Lung microvascular endothelial cell (primary cell): Measurements from ENCODE around the gene C5orf15. TPM values are rescaled to one million over a fixed set of nuclear protein-coding genes. Genes with fewer than 3 reads are reported as not detected.
A peak's percentile ranks its signal among the peaks of the same experiment; 100 is the strongest.
"Not testable (repeated sequence)": the region's sequence is repeated elsewhere in the genome, so short reads cannot be mapped to it uniquely, and the experiment has no call there.

Experiments used
- DNase-seq, 2 donors: peaks; one replicate each; pipeline versions ENCODE4 v3.0.0 to v3.0.0-alpha.2; 2010; ENCODE audit warnings: low read depth in 2 of 2
- total RNA-seq: library from RNA; depleted of rRNA; stranded (reverse); fragments of >200 nt; gene quantifications from 2 replicates; pipeline ENCODE4 v1.2.1, GENCODE V29; 2014

Gene C5orf15
- total RNA-seq, 1 donor from 2014 or later, result 17.1 TPM

GRCh38 chr5:133963493-133964128 is 4.8 kb downstream of the C5orf15 start:
- no peak for DNase-seq

- peak in 1 of 2 donors; percentile 73 for DNase-seq
Measured at GRCh38 chr5:133962801-133963476, 5.5 kb downstream of the C5orf15 start.

GRCh38 chr5:133962131-133962530 is 6.3 kb downstream of the C5orf15 start:
- no peak for DNase-seq

GRCh38 chr5:133959643-133960042 is 8.8 kb downstream of the C5orf15 start:
- DNase-seq, result no peak

- no peak for DNase-seq
Measured at GRCh38 chr5:133957591-133957990, 10.8 kb downstream of the C5orf15 start.

DNA sequence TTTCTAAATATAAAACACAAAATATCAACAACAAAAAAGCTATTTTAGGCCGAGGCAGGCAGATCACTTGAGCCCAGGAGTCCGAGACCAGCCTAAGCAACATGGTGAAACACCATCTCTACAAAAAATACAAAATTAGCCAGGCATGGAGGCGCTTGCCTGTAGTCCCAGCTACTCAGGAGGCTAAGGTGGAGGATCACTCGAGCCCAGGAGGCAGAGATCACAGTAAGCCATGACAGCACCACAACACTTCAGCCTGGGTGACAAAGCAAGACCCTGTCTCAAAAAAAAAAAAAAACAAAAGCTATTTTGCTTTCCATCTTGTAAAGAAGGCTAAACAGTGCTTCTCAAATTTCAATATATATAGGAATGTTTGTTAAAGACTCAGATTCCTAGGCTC is 11.3 kb downstream of the C5orf15 start:
- no peak for DNase-seq

- not testable (repeated sequence) for DNase-seq
Measured at GRCh38 chr5:133956196-133956595, 12.2 kb downstream of the C5orf15 start.

GRCh38 chr5:133953568-133954145 is 14.8 kb downstream of the C5orf15 start:
- no peak for DNase-seq

DNA sequence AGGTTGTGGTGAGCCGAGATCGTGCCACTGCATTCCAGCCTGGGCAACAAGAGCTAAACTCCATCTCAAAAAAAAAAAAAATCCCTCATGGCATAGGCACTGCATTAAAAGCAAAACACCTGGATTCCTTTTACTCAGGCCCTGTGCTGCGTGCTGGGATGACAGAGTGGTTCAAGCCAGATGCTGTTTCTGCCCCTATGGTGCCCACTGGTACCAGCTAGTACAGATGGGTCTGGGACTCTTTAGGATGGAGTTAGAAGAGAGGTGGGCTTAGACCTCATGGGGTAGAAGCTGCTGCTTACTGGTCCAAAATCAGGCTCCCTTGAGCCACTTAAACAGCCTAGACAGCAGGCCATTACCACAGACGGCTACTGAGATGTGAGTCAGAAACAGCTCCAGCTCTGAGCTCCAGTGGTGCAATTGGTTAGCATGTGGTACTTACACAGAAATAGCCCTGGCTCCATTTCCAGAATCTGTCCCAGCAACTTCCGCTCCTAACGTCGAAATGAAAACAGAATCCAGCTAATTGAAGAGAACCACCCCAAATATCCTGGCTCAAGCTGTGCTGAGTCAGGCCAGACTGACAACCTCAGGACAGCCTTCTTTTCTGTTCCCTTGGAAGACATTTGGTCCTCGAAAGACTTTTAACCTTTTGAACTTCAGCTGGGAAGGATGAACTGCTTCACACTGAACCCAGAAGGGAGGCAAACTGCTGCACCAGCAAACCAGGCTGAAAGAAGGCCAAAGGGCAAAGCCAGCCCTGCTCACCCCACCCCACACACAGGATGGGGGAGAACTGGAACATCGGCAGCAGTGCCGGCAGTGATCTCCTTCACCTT is 15.5 kb downstream of the C5orf15 start:
- DNase-seq, result peak; percentile 87 to 96

DNA sequence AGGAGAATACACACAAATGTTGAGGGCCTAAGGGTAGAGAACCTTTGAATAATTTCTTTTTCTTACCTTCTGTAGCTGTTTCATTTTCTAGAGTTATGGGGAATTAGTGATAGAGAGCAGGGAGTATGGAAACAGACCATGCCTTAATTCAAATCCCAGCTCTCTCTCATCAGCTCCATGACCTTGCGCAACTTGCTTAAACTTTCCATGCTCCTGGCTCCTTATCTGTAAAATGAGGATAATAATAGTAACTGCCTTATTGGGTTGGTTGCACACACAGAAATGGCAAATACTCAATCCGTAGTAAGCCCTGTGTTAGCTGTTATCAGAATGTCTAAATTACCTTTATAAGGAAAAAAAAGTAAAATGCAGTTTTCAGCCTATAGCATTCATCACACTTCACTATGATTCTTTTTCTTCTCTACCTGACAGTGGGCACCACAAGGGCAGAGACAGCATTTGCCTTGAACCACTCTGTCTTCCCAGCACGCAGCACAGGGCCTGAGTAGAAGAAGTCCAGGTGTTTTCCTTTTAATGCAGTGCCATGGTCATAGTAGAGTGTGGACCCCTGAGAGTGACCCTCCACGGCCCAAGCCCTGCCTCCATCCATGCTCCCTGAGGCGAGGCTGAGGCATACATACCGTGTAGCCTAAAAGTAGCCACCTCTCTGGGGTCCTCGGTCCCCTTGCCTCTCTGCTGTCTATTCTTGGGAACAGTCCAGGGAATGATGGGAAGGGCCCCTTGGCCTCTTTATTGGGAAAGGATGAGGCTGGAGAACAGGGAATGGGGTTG is 17.4 kb downstream of the C5orf15 start:
- no peak for DNase-seq

DNA sequence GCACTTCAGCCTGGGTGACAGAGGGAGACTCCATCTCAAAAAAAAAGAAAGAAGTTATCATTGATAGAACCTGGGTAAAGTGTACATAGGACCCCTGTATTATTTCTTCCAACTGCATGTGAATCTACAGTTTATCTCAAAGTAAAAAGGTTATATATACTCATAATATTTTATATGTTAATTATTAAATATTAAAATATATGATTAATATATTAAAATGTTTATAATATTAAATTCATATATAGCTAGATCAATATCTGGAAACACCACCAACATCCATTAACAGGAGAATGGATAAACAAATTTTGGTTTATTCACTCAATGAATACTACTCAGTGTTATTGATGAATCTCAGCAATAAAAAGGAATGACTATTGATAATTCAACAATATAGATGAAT is 19.7 kb downstream of the C5orf15 start:
- DNase-seq, result no peak

DNA sequence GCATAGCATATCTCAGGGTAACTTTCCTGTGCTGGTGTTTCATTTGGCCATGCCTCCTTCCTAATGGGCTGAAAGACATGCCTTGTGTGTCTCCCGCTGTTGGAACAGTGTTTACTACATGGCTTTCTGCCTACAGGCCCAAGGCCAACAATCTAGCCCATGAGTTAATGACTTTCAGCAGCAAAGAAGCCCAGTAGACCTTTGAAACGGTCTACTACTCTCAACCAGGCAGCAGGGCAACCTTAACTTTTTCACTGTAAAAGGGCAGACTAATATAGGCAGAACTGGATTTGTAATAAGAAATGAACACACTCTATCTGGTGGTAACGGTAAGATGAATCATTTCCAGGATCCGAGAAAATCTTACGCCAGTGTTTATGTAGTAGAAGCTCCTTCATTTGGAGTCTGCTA is 21.0 kb downstream of the C5orf15 start:
- peak; percentile 60 to 63 for DNase-seq

DNA sequence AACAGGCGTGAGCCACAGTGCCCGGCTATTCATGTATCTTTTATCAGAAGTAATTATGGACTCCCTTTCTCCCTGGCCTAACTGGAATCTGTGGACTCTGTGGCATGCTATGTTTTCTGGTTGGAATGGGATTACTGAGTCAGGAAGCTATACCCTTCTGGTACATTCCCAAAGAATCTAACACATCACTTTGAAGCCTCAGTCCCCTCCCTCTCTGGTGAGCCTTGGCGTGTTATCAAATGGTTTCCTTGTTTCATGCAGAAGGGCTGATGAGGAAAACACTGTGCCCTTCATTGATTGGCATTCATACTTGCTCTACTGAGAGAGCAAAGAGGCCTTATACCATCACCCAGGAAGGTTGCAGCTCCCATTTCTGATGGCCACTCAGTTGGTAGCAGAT is 22.9 kb downstream of the C5orf15 start:
- no peak for DNase-seq

DNA sequence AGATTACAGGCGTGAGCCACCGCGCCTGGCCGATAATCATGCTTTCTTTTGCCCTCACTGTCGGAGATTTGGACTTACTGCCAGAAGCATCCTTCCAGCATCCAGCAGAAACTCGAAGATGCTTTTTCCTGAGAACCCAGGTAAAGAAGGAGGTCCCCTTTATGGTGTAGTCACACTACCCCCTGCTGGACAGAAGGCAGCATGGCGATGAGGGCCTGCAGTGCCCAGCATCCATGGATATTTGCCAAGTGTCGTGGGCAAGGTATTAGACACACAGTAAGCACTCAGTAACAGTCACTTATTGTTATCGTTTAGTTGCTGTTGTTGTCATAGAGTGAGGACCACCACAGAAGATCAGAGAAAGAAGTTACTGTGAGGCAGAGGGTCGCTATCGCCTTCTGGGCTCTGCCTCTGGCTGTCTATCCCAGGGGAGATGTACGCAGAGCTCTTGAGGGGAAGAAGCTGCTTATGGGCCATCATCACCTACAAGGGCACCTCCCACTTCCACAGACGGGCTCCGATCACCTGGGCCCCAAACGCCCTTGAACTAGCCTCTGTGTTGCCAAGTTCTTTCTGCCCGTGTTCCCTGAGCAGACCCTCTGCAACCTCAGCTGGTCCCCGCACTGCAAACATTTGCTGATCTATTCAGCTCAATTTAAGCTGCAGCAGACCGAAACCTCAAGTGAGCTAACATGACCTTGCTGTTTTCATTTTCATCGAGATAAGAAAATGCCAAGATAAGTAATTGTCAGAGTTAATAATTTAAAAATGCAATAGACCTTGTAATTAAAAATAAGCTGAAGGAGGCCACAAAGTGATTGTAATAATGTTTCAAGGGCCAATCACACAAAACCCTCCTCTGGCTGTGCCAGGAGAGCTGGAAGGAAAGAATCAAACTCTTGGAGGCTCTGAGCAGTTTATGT is 23.9 kb downstream of the C5orf15 start:
- peak; percentile 63 to 78 for DNase-seq

DNA sequence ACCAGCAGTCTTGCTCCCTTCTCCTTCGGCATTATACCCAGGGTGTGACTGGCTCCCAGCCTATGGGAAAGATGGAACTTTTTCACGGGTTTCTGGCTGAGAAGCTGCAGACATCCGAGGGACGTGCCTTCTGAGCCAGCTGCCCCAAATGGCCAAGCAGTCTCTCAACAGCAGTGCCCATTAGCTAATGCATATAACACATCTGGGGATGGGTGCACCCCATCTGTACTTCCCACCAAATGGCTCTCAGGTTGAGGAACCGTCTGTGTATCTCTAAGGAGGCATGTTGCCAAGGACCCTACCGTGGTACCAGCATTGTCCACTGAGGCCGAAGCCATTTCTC is 25.0 kb downstream of the C5orf15 start:
- no peak for DNase-seq

DNA sequence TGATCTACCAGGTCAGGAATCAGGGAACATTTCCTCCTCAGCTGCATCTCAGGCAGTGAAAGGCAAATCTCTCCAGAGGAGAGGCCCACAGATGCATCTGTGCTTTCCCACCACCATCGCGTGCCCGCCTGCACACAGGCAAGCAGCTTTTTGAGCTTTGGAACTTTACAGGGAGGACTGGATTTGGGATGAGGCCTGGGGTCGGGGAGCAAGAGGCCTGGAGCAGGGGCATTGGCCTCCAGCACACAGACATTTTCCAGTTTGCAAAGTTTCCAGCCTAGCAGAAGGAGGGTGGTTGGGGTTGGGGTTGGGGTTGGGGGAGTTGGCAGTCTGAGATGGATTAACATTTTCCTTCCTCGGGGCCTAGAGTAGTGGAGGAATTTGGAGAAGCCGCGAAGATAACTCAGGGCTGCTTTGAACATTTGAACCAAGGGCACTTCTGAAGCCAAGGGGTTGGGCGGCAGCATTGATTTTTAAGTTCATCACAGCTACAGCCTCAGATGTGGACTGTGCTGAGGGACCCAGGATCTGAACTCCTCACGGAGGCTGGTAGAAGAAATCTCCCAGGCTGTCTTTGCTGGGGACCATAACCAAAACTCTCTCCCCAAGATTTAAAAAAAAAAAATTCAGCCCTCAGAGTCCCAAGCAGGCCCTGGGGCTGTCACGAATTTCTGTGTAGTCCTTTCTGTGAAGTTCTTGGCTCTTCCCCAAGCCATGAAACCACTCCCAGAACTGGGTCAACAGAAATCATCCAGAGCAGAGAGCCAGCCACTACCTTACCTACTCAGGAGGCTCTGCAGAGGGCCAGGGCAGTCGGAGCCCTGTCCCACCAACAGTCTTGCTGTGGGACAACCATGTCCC is 25.6 kb downstream of the C5orf15 start:
- no peak for DNase-seq

DNA sequence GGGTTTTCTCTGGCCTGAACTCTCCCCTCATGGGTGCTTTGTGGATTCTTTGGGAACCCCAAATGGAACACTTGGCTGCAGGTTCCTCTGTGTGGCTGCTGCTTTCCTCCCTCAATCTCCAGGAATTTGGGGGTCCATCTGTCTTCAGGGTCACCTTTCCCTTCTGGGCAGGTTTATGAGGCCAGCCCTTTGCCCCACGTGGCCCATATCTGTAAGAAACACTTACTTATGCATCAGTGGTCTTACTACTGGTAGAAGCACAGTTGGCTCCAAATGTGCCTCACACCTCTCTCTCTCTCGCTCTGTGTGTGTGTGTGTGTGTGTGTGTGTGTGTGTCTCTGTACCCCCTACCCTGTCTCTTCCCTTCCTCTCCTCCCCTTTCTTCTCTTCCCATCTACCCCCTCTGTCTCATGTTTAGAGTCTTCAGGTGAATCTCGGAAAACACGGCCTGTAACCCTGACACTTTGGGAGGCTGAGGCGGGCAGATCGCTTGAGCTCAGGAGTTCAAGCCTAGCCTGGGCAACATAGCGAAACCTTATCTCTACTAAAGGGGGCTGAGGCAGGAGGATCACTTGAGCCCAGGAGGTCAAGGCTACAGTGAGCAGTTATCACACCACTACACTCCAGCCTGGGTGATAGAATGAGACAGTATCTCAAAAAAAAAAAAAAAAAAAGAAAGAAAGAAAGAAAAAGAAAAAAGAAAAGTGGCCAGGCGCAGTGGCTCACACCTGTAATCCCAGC is 26.8 kb downstream of the C5orf15 start:
- DNase-seq, result no peak

DNA sequence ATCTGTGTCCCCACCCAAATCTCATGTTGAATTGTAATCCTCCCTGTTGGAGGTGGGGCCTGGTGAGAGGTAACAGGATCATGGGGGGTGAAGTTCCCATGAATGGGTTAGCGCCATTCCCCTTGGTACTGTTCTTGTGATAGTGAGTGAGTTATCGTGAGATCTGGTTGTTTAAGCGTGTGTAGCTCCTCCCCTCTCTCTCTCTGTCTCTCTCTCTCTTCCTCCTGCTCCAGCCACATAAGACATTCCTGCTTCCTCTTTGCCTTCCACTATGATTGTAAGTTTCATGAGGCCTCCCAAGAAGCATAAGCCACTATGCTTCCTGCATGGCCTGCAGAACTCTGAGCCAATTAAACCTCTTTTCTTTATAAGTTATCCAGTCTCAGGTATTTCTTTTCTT is 28.8 kb downstream of the C5orf15 start:
- DNase-seq, result no peak

DNA sequence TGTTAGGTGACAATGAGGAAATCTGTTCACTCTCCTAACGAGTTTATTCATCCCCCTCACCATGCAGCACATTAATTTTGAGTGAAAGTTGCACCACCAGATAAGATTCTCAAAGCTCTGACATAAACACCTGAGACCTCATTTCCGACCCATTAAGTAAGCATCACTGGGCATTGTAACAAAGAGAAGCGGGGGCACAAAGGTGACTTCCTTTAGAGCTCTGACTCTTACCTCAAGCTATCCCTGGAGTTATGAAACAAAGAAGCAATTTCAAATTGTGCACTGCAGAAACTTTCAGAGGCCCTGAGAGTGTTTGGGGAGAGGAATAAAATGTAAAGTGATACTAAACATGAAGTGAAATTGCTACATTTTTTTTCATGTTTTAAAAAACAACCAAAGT is 29.5 kb downstream of the C5orf15 start:
- DNase-seq, result peak; percentile 47 to 73
